Gastroesophageal sphincter (tissue), 3 donors: Measurements from ENCODE around the gene KAT2A.

Experiments used
- EP300 ChIP-seq: sonication (generic); formaldehyde crosslinking; IDR thresholded peaks from one replicate; pipeline ENCODE4 v1.6.1; 2017; ENCODE audit warnings: antibody characterized with exemption, mild to moderate bottlenecking
- POLR2A ChIP-seq, 2 donors: fragments of 450-650 bp; IDR thresholded peaks; one replicate each; pipeline ENCODE4 v1.6.1; 2017; ENCODE audit warnings: antibody characterized with exemption in 2 of 2, mild to moderate bottlenecking in 2 of 2, moderate library complexity in 1 of 2
- POLR2AphosphoS5 ChIP-seq: sonication (generic); formaldehyde crosslinking; IDR thresholded peaks from one replicate; pipeline ENCODE4 v1.6.1; 2017; ENCODE audit warnings: antibody characterized with exemption
- TF ChIP-seq, protein P1 (sequence below), 4 experiments: fragments of 200-600 bp in 2 of 4; fragments of 450-650 bp in 2 of 4; sonication (generic) in 1 of 4; IDR thresholded peaks; one replicate each; pipeline ENCODE4 v1.5.1; 2017 to 2019; ENCODE audit warnings: antibody characterized with exemption in 4 of 4, mild to moderate bottlenecking in 2 of 4, moderate library complexity in 2 of 4

DNA sequence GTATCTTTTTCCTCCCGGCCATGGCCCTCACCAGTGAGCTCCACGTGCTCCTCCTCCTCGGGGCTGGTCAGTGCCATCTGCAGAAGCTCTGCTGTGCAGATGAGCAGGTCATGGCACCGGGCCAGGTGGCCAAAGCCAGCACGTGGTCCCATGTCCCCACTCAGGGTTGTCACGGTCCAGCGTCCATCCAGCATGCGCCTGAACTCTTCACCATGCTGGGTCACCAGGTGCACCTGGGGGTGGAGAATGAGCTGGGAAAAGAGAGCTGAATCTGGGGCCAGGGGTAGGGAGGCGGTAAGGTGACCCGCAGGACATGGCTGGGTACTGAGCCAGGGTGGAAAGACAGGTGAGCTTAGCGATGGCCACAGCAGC is 9.9 kb downstream of the KAT2A start:
- TF ChIP-seq, protein P1, sequence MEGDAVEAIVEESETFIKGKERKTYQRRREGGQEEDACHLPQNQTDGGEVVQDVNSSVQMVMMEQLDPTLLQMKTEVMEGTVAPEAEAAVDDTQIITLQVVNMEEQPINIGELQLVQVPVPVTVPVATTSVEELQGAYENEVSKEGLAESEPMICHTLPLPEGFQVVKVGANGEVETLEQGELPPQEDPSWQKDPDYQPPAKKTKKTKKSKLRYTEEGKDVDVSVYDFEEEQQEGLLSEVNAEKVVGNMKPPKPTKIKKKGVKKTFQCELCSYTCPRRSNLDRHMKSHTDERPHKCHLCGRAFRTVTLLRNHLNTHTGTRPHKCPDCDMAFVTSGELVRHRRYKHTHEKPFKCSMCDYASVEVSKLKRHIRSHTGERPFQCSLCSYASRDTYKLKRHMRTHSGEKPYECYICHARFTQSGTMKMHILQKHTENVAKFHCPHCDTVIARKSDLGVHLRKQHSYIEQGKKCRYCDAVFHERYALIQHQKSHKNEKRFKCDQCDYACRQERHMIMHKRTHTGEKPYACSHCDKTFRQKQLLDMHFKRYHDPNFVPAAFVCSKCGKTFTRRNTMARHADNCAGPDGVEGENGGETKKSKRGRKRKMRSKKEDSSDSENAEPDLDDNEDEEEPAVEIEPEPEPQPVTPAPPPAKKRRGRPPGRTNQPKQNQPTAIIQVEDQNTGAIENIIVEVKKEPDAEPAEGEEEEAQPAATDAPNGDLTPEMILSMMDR (IDR thresholded peaks at IDR 0.05): no peak
- TF ChIP-seq POLR2AphosphoS5 (no peak), POLR2A (IDR thresholded peaks at IDR 0.05) (no peak), EP300 (no peak)
